Transverse colon (tissue), 4 donors: ENCODE measurements around the gene PHPT1.

Experiments used
- CTCF ChIP-seq, 5 experiments: fragments of 200-600 bp in 3 of 5; fragments of 450-650 bp in 2 of 5; sonication (generic) in 3 of 5; IDR thresholded peaks; 1 replicate in 2 of 5; 2 replicates in 3 of 5; pipeline ENCODE4 v1.5.1; 2016 to 2017; ENCODE audit warnings: antibody characterized with exemption in 5 of 5, inconsistent platforms in 3 of 5, mild to moderate bottlenecking in 2 of 5, moderate library complexity in 1 of 5
- POLR2AphosphoS5 ChIP-seq, 3 donors: sonication (generic); formaldehyde crosslinking; IDR thresholded peaks; one replicate each; pipeline ENCODE4 v1.6.1; 2016; ENCODE audit warnings: antibody characterized with exemption in 3 of 3

- TF ChIP-seq POLR2AphosphoS5 (IDR thresholded peaks at IDR 0.05) (no peak), CTCF (IDR thresholded peaks at IDR 0.05) (no peak)
Observed at GRCh38 chr9:136896027-136896426, 46.8 kb downstream of the PHPT1 start.
